Mucosa of stomach (tissue), 1 donor: ENCODE measurements around the gene DOK7.

Source experiments
- H3K27me3 ChIP-seq: one replicate; pipeline ENCODE4 v1.7.0; 2013; ENCODE audit warnings: mild to moderate bottlenecking, low read length; ENCODE audit not compliant: control insufficient read depth, insufficient read depth
- H3K36me3 ChIP-seq: one replicate; pipeline ENCODE4 v1.7.0; 2013; ENCODE audit warnings: low read length; ENCODE audit not compliant: control insufficient read depth, insufficient read depth
- H3K4me1 ChIP-seq: one replicate; pipeline ENCODE4 v1.7.0; 2013; ENCODE audit warnings: mild to moderate bottlenecking, low read length; ENCODE audit not compliant: control insufficient read depth, insufficient read depth
- H3K4me3 ChIP-seq: one replicate; pipeline ENCODE4 v1.7.0; 2013; ENCODE audit warnings: low read length
- H3K9ac ChIP-seq: one replicate; pipeline ENCODE4 v1.7.0; 2013; ENCODE audit warnings: mild to moderate bottlenecking, low read length, moderate library complexity
- H3K9me3 ChIP-seq: one replicate; pipeline ENCODE4 v1.7.0; 2013; ENCODE audit warnings: mild to moderate bottlenecking, low read length, moderate library complexity; ENCODE audit not compliant: control insufficient read depth
- donor health status: Pancreatic carcinoma.

Gene DOK7

DNA sequence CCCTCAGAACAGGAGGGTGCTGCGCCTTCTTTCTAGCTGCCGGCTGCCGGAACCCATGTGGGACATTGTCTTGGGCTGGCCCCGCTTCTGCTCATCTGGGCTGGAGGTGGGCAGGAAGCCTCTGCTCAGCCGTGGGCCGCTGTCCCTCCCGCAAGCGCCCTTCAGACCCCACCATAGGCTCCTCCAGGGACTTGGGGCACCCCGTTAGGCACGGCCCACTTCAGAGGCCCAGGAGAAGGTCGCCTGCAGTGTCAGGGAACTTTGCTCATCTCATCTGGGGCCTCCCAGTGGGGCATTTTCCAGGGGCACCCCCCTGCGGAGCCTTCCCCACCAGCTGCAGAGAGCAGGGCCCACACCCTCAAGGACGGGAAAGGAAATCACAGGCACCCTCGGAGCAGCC is 32.9 kb downstream of the DOK7 start:
- Histone ChIP-seq H3K27me3 (no peaks in the 10 kb centered on the region), H3K4me1 (peaks cover 4% of the 10 kb centered on the region), H3K36me3 (no peaks in the 10 kb centered on the region), H3K9me3 (no peaks in the 10 kb centered on the region), H3K9ac (no peak overlapping the region), H3K4me3 (no peak overlapping the region)

DNA sequence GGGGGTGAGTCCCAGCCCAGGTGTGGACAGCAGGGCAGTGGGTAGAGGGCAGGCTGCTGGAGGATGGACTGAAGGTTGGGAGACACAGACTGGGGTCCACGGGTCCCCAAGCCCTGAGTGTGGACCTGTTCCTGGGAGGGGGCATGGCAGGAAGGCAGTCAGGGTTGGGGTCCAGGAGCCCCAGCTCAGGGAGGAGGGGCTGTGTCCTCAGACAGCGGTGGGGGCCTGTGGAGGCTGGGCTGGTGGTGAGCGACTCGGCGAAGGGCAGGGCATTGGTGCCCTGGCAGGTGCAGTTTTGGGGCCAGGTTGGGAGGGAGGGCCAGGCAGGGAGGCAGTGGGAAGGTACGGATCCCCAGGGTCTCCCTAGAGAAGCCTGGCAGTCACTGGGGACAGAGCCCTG is 34.0 kb downstream of the DOK7 start:
- Histone ChIP-seq H3K9ac (no peak overlapping the region), H3K36me3 (no peaks in the 10 kb centered on the region), H3K27me3 (no peaks in the 10 kb centered on the region), H3K4me3 (no peak overlapping the region), H3K9me3 (no peaks in the 10 kb centered on the region), H3K4me1 (peaks cover 4% of the 10 kb centered on the region)

DNA sequence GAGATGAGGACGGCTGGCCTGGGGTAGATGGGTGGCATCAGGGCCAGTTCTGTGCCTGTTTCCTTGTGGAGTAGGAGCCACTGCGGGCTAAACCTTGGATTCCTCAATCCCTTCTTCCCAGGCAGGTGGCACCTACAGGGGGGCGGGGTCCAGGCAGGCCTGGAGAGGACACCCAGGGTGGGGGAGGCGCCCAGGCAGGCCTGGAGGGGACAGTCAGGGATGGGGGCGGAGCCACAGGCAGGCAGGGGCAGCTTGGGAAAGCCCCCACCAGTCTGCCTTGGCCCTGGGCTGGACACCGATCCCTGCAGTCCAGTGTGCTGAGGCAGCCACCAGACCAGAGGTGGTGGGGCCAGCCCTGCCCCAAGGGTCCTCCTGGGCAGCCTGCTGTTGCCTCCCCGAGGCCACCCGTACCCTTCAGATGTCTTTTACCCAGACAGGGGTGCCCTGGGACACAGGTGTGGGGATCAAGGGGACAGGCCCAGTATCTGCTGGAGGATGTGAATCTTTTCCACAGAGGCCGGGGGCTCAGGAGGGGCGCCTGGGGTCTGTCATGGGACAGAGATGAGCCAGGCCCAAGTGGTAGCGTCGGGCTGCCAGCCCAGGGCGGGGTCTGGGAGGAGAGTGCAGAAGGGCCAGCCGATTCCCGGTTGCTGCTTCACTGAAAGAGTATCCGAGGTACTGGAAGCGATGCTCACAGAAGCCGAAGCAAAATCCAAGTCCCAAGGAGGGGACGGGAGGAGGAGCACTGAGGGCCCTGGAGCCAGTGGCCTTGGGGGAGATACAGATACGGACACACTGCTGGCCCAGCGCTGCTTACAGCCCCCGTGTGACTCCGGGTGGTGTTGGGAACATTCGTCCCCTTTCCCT is 34.6 kb downstream of the DOK7 start:
- peaks cover 4% of the 10 kb centered on the region for H3K4me1 ChIP-seq
- H3K4me3 ChIP-seq, result no peak overlapping the region
- no peak overlapping the region for H3K9ac ChIP-seq
- no peaks in the 10 kb centered on the region for H3K27me3 ChIP-seq
- H3K9me3 ChIP-seq, result no peaks in the 10 kb centered on the region
- H3K36me3 ChIP-seq, result no peaks in the 10 kb centered on the region

DNA sequence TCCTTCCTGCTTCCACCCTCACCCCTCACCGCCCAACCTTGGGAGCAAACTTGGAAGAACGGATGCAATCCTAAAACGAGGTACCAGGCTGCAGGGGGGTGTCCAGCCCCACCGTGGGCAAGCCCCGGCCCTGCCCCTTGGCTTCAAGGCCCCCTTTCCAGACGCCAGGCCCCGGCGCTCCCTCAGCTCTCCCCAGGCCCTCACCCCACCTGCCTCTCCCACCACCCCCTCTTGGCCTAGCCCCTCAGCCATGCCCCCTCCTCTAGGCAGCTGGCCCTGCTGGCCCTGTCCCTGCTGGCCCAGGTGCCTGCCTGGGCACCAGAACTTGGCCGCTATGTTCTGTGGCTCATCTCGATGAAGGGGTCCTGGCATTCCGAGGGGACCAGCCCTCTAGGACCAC is 35.3 kb downstream of the DOK7 start:
- H3K4me1 ChIP-seq, result peaks cover 4% of the 10 kb centered on the region
- no peak overlapping the region for H3K9ac ChIP-seq

DNA sequence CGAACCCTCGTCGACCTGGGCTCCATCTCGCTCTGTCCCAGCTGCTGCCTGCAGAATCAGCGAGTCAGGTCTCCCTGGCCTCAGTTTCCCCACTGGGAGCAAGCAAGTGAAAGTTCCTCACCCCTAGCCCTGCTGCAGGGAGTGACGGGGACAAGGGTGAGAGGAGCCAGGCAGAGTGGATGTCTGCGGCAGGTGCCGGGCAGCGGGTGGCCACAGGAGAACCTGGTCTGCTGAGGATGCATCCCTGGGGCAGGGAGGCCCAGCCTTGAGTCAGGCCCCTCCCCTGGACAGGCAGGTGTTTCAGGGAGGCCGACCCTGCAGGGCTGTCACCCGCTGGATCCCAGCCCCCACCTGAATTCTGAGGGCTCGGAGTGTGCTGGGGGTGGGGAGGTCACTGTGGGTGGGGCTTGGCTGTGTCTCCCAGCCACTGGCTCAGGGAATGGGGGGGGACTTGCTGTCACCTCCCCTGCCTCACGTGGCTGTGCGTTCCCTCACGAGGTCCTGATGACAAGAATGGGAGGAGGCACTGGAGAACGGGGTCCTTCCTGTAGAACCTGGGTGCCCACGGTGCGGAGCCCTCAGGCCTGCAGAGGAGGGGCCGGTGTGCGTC is 35.9 kb downstream of the DOK7 start:
- H3K4me3 ChIP-seq, result no peak overlapping the region
- no peak overlapping the region for H3K9ac ChIP-seq
- H3K9me3 ChIP-seq, result no peaks in the 10 kb centered on the region
- H3K27me3 ChIP-seq, result no peaks in the 10 kb centered on the region
- peaks cover 4% of the 10 kb centered on the region for H3K4me1 ChIP-seq
- no peaks in the 10 kb centered on the region for H3K36me3 ChIP-seq

More for the DNA sequence above, 35.3 kb downstream of the DOK7 start:
- H3K36me3 ChIP-seq, result no peaks in the 10 kb centered on the region
- no peaks in the 10 kb centered on the region for H3K27me3 ChIP-seq
- no peaks in the 10 kb centered on the region for H3K9me3 ChIP-seq
- no peak overlapping the region for H3K4me3 ChIP-seq

DNA sequence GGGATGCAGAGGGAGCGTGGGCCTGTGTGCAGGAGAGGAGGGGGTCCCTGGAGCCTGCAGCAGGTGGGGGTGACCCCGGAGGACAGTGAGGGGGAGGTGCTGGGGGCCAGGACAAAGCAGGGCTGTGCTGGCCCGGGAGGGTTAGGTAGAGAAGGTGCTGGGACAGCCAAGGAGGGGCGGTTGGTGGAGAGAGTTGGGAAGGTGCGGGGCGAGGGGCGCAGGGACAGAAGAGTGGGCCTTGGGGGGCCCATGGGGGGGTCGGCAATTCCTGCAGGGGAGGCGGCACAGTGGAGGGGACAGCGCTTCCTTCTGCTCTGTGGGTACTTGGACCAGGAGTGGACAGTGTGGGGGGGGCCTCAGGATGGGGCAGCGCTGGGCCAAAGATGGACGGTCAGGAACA is 36.6 kb downstream of the DOK7 start:
- H3K27me3 ChIP-seq, result no peaks in the 10 kb centered on the region
- no peaks in the 10 kb centered on the region for H3K9me3 ChIP-seq
- H3K4me1 ChIP-seq, result peaks cover 4% of the 10 kb centered on the region
- H3K4me3 ChIP-seq, result no peak overlapping the region
- H3K36me3 ChIP-seq, result no peaks in the 10 kb centered on the region
- H3K9ac ChIP-seq, result no peak overlapping the region

DNA sequence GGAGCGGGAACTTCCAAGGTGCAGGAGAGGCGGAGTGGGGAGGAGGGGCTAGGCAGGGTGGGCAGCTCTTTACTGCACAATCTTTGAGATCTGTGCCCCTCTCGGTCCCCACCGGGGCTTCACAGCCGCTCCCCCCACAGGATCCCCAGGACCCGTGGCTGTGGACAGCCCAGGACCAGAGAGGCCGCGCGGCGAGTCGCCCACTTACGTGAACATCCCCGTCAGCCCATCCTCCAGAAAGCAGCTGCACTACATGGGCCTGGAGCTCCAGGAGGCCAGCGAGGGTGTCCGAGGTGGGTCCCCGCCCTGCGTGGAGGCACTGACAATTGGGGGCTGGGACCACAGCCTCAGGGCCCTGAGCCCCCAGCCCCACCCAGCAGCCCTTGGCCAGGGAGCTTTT is 37.0 kb downstream of the DOK7 start:
- Histone ChIP-seq H3K27me3 (no peaks in the 10 kb centered on the region), H3K9me3 (no peaks in the 10 kb centered on the region), H3K4me3 (no peak overlapping the region), H3K36me3 (no peaks in the 10 kb centered on the region), H3K9ac (no peak overlapping the region), H3K4me1 (peaks cover 4% of the 10 kb centered on the region)

DNA sequence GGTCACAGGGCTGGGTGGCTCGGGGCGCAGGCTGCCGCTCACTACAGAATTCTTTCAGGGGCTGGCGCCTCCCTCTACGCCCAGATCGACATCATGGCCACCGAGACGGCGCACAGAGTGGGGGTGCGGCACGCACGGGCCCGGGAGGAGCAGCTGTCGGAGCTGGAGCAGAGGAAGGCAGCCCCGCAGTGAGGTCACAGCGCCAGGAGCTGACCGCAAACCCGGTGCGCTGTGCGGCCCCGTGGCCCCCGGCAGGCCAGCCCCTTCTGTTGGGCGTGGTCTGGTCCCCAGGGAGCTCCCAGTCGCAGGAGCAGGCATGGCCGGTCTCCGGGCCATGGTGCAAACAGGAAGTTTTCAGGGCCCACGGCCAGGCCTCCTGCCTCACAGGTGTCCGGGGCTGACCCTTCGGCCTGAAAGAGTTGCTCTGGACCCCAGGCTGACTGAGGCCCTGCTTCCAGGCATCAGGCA is 37.6 kb downstream of the DOK7 start:
- Histone ChIP-seq H3K4me3 (no peak overlapping the region), H3K27me3 (no peaks in the 10 kb centered on the region), H3K9me3 (no peaks in the 10 kb centered on the region), H3K9ac (no peak overlapping the region), H3K36me3 (no peaks in the 10 kb centered on the region), H3K4me1 (peaks cover 4% of the 10 kb centered on the region)

DNA sequence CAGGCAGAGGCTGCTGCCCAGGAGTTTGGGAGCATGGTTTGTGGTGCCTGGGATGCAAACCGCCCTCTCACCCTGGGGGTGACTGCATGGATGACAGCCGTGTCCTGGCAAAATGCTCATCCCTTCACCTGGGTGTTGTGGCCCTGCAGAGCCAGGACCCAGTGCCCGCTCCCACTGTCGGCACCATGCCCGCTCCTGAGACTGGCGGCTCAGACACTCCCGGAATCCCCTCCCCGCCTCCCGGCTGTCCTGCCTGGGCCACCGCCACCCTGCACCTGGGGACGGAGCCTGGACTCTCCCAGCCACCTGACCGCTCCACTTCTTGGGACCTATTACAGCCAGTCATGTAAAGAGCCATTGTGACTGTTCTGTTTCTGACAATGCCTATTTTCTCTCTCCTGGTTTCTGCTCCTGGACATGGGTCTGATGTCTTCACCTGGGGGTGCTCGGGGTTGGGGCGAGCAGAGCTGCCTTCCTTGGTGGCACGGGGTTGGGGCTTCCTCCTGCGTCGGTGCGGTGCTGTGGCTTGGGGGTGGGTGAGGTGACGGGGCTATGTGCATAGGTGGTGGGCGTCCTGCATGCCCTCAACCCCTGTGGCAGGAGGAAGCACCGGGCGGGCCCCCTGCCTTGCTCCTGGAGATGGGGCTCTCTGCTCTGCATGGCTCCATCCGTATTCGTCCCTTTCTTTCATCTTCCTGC is 38.2 kb downstream of the DOK7 start:
- Histone ChIP-seq H3K4me1 (peaks cover under 1% of the 10 kb centered on the region), H3K4me3 (no peak overlapping the region), H3K36me3 (no peaks in the 10 kb centered on the region), H3K9ac (no peak overlapping the region), H3K27me3 (no peaks in the 10 kb centered on the region), H3K9me3 (no peaks in the 10 kb centered on the region)

DNA sequence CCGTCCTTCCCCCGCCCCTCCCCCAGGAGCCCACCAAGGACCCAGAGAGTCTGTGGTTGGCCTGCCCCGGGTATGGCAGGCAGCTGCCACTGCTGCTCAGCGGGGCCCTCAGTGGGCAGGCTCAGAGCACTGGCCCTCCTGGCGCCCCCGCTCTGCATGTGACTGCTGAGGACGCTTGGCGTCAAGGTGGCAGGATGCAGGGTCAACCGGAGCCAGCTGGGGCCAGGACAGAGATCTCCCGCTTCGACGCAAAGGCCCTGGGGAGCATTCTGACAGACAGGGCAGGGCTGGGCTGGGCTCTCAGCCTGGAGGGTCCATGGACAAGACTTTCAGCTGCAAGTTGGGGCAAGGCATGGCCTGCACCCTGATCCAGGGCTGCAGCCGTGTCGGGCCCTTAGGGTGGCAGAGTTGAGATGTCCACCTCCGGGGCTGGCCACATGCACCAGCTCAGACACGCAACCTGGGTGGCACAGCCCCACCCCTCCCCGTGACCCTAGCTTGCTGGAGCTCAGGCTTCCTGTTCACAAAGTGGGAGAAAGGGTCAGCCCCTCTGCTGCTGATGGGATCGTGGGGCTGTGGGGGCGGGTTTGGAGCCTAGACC is 38.8 kb downstream of the DOK7 start:
- Histone ChIP-seq H3K9me3 (no peaks in the 10 kb centered on the region), H3K36me3 (no peaks in the 10 kb centered on the region), H3K4me3 (no peak overlapping the region), H3K27me3 (no peaks in the 10 kb centered on the region), H3K4me1 (no peaks in the 10 kb centered on the region), H3K9ac (no peak overlapping the region)

DNA sequence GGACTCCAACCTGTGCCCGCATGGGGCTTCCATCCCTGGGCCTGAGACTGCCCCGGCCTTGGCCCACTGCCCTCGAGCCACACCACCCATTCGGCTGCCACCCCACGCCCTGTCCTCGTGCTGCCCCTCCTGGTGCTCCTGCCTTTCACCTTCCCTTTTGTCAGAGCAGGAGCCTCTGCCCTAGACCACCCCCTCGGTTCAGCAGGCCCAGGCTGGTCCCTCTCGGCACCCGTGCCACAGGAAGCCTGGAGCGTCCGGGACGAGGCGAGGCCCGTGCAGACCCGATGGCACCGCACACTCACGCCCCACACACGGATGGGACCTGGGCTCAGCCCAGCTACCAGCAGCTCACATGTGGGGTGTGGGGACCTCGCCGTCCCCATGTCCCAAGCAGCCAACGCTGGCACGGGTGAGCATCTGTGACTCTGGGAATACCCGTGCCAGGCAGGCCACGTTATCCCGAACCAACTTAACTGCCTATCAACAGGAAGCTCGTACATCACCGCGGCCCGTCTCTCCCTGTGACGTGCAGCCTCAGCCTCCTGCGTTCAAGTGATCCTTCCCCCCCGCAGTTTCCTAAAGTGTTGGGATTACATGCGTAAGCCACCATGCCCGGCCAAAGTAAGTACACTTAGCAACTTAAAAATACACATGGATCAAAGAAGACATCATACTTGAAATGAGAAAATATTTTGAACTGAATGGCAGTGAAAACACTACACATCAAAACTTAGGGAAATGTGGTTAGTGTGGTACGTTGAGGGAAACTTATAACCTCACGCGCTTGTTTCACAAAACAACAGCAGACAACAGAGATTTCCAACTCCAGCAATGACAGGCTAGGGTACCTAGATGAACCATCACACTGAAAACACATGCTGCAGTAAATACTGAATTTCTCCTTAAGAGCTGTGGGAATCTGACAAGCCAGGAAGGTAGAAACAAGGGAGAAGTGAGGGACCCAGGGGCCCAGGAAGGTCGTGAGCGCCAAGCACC is 40.1 kb downstream of the DOK7 start:
- no peaks in the 10 kb centered on the region for H3K27me3 ChIP-seq
- H3K9me3 ChIP-seq, result no peaks in the 10 kb centered on the region
- no peaks in the 10 kb centered on the region for H3K4me1 ChIP-seq
- H3K9ac ChIP-seq, result no peak overlapping the region
- no peaks in the 10 kb centered on the region for H3K36me3 ChIP-seq
- no peak overlapping the region for H3K4me3 ChIP-seq
